Right ventricle myocardium inferior (tissue), 1 donor: Measurements from ENCODE around the gene ZFAND2B. TPM values are rescaled to one million over a fixed set of nuclear protein-coding genes. Genes with fewer than 3 reads are reported as not detected.

ENCODE experiments used
- ATAC-seq: fragments of 200-7000 bp; cut with Tn5 transposase; one replicate; pipeline ENCODE4 v1.9.1; 2020; ENCODE audit warnings: mild to moderate bottlenecking, moderate library complexity
- DNase-seq: peaks from one replicate; pipeline ENCODE4 v3.0.0; 2021; ENCODE audit errors: missing footprints
- intact Hi-C: fragments of 100-400 bp; cut with DNase I; formaldehyde crosslinking; loops from one replicate; pipeline ENCODE4 v1.11.0; 2022
- total RNA-seq: library from RNA; stranded (reverse); fragmentation: NEBNext Ultra II Directional; extraction: Animal tissue kit (Norgen Biotek cat#: 25700); gene quantifications from one replicate; pipeline ENCODE4 v1.2.1, GENCODE V29; 2021
- donor health status: DM: no; HTN: yes; CAD: no; lungs with severe emphysema.

Gene ZFAND2B
- total RNA-seq, 1 donor from 2014 or later: 24.3 TPM

DNA sequence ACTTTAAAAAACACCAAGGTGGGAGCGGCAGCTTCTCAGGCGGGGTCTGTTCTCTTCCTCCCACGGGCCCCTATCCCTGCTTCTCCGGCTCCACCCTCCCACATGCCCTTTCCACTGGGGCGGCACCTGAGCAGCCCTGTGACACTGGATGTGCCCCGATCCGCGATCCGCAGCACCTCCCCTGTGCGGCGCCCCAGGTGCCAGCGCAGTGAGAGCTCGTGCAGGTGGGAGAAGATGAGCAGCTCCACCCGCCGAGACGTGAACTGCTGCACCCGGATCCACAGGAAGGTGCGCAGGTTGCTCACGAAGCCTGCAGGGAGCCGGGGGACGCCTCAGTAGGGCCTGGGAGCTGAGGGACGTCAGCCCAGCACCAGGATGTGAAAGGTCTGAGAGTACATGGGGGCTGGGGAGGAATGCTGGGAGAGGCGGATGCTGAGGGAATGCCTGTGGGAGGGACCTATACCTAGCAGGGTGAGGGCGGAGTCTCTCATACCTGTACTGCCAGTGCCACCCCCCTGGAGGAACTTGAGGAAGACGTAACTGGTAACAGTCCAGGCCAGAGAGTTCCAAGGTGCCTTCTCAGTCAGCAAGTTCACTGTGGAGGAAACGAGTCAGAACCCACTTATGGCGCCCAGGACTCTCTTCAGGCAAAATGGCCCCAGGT, 9.4 kb downstream of the ZFAND2B start:
- DNase-seq: no peak
- intact Hi-C loops: no loop called here
- ATAC-seq: no peak

DNA sequence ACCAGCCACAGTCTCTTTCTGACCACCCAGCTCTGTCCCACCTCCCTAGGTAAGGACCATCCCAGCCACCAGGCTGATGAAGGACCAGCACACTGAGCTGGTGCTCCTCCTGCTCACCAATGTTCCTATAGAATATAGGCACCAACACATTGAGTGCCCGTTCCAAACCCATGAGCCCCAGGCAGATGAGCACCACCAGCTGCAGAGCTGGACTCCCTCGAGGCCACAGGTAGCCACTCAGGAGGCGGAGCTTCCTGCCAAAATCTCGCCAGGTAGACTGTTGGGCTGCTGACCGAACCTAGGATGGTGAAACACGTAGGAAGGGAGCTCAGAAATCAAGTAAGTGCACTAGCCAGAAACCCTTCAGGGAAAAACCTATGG, 9.9 kb downstream of the ZFAND2B start:
- intact Hi-C loops: no loop called here
- DNase-seq (no peak), ATAC-seq (no peak)

DNA sequence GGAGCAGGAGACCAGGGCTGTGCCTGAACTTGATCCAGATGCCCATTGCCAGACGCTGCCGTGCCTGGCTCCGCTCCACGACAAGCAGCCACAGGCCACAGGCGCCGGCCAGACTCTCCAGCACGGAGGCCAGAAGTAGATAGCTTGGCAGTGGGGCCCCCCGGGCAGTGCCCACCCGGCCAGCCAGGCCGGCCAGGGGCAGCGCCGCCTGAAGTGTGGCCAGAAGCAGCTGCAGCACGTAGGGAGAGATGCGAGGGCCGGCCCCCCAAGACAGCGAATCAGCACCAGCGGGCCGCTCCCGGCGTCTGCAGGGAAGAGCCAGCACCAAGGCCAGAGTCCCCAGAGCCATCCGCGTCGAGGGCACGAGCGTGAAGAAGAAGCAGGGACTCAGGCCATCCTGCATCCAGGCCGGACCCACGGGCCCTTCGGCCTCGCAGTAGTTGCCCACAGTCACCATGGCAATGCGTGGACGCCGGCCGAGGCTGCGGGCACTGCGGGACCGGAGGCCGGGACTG, 11.7 kb downstream of the ZFAND2B start:
- ATAC-seq (peak; percentile 36), DNase-seq (peak; percentile 85)
- intact Hi-C loops: no loop called here

DNA sequence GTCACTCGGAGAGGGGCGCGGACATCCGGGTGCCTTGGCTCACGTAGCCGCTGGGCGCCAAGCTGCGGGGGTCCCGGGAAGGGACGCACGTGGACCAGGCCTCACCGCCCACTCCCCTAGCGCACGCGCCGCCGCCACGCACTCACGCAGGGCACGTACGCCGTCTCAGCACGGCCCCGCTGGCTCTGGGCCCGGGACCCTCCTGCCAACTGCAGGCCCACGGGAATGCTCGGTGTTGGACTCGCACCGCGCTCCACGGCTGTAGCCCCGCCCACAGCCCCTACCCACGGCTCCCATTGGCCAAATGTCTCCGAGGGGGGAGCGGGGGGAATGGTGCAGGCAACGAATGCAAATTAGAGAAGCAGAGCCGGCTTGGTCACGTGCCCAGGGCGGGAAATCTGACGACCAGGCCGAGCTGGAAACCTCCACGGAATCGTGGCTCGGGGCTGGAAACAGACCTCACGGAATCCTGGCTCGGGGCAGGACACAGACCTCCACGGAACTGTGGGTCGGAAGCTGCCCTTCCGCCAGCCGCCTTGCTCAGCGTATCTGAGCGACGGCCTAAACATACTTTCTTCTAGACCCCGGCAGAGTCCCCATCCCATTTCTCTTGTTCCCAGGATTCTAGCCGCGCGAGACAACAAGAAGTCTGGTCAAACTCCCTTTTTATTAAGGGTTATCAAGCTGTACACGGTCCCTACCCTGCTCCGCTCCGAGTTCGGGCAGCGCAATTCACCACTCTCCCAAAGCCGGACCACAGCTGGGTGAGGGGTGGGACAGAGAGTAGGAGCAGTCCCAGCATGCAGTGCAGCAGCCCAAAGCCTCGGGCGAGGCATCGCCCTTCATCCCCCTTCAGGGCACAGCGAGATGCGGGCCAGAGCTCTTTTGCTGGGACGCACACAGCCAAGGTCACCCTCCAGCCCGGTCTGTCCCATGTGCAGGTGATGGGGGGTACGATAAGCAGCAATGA, 12.4 kb downstream of the ZFAND2B start, which contains the start of gene ABCB6:
Gene ABCB6 (minus strand): TSS at position 227 of the 970 bp plus-strand sequence. CDS start 285 bp downstream, outside the sequence.
- ATAC-seq (peak; percentile 93), DNase-seq (peak; percentile 97)
- intact Hi-C loops: no loop called here

DNA sequence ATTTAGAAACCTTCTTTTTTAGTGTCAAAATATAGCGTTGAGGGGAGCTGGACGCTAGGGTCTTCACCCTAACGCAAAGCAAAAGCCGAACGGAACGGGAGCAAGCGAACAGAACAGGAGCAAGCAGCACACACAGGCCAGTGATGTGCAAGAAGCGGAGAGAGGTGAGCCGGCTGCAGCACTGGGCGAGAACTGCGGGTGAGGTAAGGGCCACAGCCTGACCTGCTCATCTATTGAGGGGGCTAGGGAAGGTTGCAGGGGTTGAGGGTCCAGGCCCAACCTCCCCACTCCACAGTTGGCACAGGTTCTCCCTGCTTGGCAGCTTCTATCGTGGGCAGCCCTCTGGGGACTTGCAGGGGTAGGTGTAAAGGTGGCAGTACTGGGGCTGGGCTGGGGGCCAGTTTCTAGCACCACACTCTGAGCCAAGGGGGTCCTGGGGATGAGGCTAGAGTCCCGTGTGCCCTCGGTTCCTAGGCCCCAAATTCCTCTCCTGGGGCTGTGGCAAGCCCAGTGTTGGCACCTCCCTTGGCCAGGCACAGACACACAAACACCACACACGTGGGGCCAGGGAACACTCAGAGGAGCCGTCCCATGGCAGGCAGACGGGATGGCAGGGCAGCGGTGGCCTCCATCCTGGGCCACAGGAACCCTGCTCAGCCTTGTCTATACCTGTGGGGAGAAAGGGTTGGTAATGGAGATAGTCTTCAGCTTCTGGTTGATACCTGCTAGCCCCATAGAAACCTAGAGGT, 13.4 kb downstream of the ZFAND2B start:
- intact Hi-C loops: no loop called here
- DNase-seq (no peak), ATAC-seq (no peak)

DNA sequence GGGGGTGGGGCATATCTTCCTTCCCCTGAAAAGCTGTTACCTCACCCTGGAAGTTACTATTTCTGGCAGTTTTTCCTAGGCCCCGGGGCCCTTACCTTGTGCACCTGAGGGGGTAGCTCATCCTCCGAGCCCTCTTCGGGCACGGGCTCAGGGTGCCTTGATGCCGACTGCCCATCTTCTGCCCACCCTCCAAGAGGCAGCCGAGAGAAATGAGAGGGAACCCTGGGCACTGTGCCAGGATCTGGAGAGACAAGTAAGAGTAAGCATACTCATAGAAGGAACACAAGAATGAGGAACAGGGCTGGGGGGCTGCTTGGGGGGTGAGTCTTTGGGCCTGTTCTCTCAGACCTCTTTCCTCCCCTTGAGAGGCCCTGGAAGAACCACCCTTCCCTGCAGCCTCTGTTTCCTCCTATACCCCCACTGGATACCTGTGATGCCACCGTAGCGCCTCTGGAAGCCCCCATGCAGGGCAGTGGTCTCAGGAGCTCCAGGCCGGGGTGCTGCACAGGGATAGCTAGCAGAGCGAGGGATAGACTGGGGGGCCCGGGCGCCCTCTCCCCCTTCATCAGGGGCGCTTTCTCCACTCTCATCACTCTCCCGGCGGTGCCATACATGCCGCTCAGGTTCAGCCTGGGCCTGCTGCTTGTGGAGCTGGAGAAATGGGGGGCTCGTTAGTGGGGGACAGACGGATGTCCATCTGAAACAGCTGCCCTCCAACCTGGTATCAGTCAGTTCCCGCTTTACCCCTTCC, 14.2 kb downstream of the ZFAND2B start:
- ATAC-seq (no peak), DNase-seq (no peak)
- intact Hi-C loops: no loop called here

DNA sequence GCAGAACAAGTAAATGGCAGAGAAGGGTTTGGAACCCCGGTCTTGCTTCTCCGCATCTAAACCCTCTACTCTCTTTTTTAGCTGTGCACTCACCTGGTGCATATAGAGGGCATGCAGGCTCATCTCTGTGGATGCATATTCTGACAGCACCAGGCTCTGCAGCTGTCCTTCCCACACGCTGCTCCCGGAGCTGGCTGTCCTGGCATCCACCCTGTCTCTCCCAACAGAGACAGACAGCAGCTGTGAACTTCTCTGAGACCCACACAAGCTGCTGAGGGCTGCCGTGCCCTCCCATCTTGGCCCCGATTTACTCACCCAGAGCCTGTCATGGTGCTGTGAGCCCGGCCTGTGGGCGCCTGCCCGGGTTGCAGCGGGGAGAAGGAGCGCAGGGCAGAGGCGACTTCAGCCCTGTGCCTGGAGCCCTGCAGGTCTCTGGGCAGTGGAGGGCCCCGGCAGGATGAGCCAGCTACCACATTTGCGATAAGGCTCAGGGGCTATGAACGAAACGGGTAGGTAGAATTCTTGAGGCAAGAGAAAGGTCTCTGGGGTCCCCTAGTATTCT, 15.5 kb downstream of the ZFAND2B start:
- no peak for ATAC-seq
- intact Hi-C loops: no loop called here
- DNase-seq: no peak

DNA sequence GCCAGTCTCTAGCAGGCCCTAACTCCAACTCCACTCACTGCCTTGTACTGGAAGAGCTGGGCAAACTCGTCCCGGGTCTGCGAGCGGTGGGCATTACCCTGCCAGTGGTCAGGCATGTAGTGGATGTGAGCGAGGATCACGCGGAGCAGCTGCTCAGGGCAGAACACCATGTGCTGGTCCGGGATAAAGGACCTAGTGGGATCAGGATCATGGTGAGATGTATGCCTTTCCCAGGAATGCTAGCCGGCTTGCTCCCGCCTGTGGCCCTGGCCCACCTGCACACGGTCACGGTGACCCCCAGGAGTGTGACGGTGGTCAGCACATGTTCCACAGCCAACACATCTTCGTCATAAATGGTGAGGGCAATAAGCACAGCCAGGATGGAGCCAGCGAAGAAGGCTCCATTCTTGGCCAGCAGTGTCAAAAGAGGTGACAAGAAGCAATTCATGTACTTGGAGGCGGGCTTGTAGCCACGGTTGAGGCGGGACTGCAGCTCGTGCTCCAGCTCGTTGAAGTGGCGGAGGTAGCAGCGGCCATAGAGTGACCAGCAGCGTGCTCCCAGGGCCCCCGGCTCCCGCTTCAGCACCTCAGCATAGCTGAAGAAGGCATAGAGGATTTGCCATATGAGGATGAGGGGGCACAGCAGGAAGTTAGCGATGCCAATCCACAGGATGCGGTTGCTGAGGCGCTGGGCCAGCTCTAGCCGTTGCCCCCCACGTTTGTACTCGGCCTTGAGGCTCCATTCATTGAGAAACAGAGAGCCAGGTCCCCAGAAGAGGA, 17.4 kb downstream of the ZFAND2B start:
- intact Hi-C loops: no loop called here
- no peak for DNase-seq
- no peak for ATAC-seq

DNA sequence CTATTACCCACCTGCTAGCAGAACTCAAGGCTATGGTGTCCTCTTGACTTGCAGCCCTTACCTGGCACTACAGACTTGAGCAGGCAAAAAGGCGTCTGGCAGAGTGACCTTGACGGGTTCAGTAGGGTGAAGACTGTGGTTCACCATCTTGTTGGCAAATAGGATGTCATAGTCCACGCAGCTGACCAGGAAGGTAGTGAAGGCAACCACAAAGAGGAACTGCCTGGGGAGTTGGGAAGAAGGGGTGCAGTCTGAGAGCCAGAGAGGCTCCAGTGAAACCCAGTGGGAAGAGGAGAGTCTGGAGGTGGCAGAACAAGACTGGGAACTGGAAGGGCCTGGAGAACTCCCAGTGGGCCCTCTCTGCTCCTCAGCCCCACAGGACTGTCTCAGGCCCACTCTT, 18.8 kb downstream of the ZFAND2B start:
- no peak for DNase-seq
- ATAC-seq: no peak
- intact Hi-C loops: loop anchor here (5.0 kb wide), 1 partner anchor 52 kb away; the partner anchor contains the start of gene DNAJB2

DNA sequence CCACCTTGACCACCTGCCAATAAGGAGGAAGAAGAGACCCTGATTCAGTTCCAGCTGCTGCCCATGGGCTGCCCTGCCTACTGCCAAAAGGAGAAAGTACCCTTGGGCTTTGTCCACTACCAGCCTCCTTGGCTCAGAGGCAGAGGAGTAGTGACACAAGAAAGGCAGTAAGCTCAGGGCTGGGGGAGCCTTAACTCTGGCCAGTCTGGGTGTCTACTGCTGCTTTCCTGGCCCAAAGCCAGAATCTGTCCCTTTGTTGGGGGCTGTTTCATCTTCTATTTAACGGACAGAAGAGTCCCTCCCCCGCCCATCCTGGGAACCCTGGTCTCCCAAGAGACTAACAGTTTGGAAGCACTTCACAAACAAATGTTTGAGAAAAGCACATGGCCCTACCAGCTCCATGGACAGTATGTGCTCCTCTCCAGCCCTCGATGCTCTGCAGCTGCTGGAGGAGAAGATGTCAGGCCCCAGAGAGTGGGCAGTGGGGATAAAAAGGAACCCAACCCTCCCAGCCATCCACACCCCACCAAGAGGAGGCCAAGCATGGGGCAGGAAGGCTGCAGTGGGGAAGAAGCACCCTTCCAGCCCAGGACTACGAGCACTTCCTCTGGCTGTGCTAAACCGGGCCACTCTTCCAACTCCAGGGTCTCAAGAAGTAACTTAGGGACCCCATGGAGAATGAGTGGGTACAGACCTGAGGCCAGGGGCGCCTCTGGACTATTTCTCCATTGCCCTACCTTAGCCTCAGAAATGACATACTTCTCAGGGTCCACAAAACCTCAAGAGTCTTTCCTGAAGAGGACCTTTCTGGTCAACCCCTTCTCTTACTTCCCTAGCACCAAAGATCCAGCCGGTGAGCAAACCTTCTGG, 21.7 kb downstream of the ZFAND2B start:
- intact Hi-C loops: loop anchor here (2.0 to 5.0 kb wide), 2 partner anchors 21 to 49 kb away; partner anchors contain the start of genes DNAJB2 and ZFAND2B
- no peak for ATAC-seq
- DNase-seq: no peak

DNA sequence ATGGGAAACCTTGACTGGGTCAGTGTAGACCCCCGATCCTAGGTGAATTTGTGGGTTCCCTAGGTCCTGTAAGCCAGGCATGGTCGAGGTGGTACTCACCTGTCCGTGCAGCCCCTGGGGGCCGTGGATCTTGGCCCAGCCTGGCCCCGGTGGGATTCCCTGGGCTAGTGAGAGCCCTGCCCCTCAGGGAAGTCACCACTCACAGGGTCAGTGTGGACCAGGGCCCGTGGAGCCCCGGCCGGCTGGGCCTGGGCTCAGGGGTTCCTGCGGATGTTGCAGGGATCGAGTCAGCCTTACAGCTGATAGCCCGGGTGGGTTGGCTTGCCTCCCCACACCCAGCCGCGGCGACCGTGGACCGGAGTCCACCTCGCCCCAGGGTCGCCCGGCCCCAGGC, 22.3 kb downstream of the ZFAND2B start:
- intact Hi-C loops: loop anchor here (2.0 to 5.0 kb wide), 2 partner anchors 22 to 48 kb away; partner anchors contain the start of genes DNAJB2 and ZFAND2B
- DNase-seq (no peak), ATAC-seq (no peak)

DNA sequence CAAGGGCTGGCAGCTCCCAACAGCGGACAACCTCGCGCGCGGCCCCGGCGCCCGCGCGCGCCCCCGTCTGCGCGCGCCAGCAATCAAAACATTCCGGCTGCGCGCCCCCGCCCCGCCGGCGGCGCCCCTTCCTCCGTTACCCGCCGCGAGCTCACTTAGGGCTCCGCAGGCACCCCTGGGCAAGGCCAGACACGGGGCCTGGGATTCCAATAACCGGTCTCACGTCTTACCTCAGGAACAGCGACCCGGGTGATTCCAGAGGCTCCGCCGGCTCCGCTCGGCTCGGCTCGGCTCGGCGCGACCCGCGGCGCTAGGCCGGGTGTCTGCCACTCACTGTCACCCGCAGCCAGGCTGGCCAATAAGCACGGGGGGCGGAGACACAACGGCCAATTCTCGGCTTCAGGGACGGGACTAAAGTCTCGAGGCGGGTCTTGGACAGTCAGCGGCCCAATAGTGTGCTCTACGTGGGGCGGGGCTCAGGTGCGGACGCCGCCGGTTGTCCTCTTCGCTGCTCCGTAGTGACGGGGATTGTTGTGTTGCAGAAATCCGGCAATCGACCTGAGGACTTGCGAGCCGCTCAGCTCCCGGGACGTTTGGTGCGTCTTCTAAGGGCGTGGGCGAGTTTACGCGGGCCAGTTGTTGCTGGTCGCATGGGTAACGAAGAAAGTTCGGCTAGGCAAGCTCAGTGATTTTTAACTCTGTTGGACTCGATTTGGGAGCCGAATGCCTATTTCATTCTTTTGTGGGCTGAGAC, 22.9 kb downstream of the ZFAND2B start, which contains the start of the genes ANKZF1 and ATG9A:
Gene ANKZF1 (plus strand): TSS at position 502 of the 754 bp plus-strand sequence. CDS start 452 bp downstream, outside the sequence.
Gene ATG9A (minus strand): TSS at position 332 of the 754 bp plus-strand sequence. CDS start 1,612 bp downstream, outside the sequence.
- ATAC-seq (peak; percentile 99), DNase-seq (peak; percentile 99)
- intact Hi-C loops: loop anchor here (2.0 to 5.0 kb wide), 2 partner anchors 23 to 48 kb away; partner anchors contain the start of genes DNAJB2 and ZFAND2B

DNA sequence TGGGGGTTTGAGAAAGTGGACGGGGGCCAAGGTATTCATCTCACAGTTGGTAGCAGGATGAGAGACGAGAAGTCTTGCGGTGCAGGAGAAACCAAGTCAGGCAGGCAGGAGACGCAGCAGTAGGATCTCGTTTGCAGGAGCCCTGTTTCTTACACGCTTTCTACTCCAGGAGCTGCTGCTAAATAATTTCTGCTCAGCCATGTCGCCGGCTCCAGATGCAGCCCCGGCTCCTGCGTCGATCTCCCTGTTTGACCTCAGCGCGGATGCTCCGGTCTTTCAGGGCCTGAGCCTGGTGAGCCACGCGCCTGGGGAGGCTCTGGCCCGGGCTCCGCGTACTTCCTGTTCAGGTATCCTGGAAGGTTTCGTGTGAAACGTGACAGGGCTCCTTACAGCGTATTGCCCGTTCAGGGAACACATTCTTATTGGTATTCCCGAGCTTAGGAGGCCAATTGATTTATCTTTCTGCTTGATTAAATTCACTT, 23.5 kb downstream of the ZFAND2B start:
- intact Hi-C loops: no loop called here
- peak; percentile 86 for DNase-seq

DNA sequence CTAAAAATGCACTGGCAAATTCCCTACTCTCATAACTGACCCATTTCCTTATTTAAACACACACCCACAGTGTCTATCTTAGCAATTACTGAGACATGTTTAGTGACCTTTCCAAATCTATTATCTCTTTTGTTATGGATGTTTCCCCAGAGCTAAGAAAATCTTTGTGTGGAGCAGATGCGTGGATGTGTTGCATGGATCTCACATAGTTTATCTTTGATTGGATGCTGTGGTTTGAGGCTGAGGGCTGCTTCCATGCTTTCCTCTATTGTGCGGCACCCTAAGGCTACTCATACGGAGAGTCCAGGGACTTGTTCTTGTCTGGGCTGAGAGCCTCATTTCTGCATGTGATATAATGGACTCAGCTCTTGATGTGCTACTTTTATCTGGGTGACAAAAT, 27.7 kb downstream of the ZFAND2B start:
- no peak for ATAC-seq
- no peak for DNase-seq
- intact Hi-C loops: no loop called here

More for the DNA sequence above, 23.5 kb downstream of the ZFAND2B start:
- ATAC-seq: no peak

DNA sequence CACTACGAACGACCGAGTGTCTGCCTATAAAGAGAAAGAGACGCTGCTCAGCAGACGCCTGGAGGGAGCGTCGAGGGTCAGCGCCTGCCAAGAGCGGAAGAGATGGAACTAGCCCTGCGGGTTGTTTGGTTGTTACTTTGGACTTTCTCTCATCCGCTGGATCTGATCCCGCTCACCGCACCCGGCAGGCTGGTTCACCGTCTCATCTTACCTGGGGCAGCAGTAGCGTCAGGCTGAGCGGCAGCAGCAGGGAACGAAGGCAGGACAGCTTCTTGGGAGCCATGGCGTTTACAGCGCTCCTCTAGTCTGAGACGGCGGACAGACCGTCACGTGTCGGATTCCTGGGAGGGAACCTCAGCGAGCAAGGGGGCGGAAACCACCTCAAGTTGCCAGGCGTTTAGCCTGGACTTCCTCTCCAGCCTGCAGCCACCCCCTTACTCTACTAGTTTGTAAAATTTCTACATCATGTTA, 36.7 kb downstream of the ZFAND2B start:
- intact Hi-C loops: no loop called here
- DNase-seq: no peak

More for the DNA sequence above, 36.7 kb downstream of the ZFAND2B start:
- ATAC-seq: no peak
